HG03025 (cell line): Measurements from ENCODE around the gene TDG.
A peak's percentile ranks its signal among the peaks of the same experiment; 100 is the strongest.

Source experiments
- ATAC-seq: cut with Tn5 transposase; IDR thresholded peaks from one replicate; pipeline ENCODE4 v1.9.1; 2021; ENCODE audit warnings: mild to moderate bottlenecking, moderate library complexity; ENCODE audit not compliant: unreplicated experiment, low FRiP score

TDG gene

DNA sequence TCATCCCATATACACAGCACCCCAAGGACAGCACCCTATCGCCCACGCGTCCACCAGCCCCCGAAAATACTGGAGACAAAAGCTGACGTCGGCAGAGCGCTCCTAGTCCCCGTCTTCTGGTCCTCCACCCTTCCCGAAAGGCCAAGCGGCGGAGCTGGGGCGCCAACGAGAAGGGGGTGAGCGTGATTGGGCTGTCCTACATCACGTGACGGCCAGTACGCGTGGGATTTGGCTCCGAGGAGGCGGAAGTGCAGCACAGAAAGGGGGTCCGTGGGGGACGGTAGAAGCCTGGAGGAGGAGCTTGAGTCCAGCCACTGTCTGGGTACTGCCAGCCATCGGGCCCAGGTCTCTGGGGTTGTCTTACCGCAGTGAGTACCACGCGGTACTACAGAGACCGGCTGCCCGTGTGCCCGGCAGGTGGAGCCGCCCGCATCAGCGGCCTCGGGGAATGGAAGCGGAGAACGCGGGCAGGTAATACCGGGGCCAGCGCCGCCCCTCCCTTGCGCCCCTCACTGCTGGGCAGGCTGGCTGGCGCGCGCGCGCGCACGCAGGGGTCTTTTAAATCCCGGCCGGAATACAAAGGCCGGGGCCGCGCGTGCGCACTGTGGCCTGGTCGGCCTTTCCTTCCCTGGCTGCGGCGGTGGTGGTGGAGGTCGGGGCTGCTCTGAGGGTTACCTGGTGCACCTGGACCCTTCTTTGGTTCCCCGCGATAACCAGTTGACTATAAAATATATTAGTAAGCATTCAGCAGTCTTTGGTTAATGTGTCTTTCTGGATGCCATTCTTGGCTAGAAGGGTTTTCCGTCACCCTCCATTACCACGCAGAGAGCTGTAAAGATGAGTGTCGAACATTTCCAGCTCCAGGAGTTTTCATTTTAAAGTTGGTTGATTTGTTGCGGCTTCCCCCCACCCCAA lies at the start of gene TDG:
Gene TDG (plus strand): TSS at position 283 of the 915 bp plus-strand sequence. CDS start 166 bp downstream, at position 449.
- ATAC-seq = peak; percentile 91

DNA sequence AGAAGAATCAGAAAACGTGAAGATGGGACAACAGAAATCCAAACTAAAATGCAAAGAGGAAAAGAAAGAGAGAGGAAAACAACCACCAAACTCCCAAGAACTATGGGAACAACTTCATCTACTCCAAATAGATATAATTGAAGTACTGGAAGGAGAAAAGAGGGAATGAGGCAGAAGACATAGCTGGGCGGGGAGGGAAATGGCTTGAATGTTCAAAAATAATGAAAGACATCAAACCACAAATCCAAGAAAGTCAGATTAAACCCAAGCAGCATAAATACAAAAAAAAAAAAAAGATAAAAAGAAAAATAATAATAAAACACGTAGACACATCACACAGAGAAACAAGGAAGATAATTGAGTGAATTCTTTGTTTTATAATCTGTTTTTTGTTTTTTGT lies 47.8 kb upstream of the TDG start:
- no peak for ATAC-seq

- no peak for ATAC-seq
Measured at GRCh38 chr12:103924761-103925641, 40.7 kb upstream of the TDG start.

DNA sequence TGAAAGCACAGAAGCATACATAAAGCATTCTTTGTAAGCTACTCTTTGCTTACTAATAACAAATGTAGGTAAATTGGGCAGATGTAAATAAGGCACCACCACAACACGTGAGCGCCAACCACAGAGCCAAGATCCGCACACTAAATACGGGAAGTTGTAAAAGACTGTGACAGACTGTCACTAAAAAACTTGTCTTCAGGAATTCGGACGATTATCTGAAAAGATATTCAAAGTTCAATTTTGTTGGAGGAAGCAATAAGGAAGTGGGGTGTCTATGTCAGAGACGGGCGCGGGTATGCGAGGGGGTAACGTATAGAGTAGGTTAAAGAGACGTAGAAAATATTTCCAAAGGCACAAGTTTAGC lies 37.0 kb upstream of the TDG start:
- peak; percentile 24 for ATAC-seq

- ATAC-seq = peak; percentile 18
Measured at GRCh38 chr12:103929046-103929783, 36.5 kb upstream of the TDG start.

DNA sequence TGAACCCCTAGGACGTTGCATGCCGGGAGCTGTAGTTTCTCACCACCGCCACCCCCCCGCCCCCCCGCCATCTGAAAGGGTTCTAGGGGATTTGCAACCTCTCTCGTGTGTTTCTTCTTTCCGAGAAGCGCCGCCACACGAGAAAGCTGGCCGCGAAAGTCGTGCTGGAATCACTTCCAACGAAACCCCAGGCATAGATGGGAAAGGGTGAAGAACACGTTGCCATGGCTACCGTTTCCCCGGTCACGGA lies 36.0 kb upstream of the TDG start:
- no peak for ATAC-seq

DNA sequence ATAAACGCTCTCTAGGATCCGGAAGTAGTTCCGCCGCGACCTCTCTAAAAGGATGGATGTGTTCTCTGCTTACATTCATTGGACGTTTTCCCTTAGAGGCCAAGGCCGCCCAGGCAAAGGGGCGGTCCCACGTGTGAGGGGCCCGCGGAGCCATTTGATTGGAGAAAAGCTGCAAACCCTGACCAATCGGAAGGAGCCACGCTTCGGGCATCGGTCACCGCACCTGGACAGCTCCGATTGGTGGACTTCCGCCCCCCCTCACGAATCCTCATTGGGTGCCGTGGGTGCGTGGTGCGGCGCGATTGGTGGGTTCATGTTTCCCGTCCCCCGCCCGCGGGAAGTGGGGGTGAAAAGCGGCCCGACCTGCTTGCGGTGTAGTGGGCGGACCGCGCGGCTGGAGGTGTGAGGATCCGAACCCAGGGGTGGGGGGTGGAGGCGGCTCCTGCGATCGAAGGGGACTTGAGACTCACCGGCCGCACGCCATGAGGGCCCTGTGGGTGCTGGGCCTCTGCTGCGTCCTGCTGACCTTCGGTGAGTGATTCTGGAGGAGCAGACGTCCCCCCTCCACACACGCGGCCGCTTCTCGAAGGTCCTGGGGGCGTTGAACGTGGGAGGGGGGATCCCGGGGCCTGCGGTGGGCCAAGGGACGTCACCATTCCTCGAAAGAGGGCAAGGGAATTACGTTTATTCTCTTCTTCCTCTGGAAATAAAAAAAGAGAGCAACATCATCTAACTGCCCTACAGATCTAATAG lies 35.5 kb upstream of the TDG start, which contains the start of gene HSP90B1:
Gene HSP90B1 (plus strand): TSS at position 377 of the 753 bp plus-strand sequence. CDS start 106 bp downstream, at position 483.
- ATAC-seq = peak; percentile 59

GRCh38 chr12:103930787-103931735 lies 34.6 kb upstream of the TDG start:
- ATAC-seq = peak; percentile 1

DNA sequence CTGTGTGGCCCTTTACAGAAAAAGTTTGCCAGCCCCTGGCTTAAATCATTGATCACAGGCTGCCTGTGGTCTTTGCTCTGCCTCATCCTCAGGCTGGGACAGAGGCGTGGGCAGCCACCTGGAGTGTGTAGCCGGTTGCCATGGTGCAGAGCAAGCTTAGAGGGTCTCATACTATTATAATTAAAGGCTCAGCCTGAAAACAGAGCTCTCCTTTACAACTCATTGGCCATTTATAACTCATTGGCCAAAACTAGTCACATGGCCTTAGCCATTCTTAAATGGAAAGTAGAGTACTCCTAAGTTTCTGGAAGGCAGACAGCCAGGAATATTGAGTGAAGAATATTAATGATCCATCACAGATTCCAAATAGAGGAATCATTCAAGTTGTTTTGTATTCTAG lies 32.4 kb upstream of the TDG start:
- ATAC-seq = no peak

DNA sequence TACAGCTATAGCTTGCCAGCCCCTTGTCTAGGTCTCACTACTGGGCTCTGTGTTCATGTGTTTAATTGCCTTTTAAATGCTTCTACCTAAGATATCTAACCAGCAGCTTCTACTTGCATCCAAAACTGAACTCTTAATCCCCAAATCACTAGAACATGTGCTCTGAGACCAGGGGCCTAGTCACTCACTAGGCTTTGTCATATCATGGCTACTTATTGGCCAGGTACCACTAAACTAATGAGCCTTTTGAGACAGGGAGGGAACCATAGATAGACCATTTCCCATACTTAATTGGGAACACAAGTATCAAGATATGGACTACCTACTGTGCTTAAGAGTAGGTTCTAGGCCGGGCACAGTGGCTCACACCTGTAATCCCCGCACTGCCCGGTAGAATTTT lies 29.0 kb upstream of the TDG start:
- no peak for ATAC-seq

GRCh38 chr12:103944964-103945363 lies 20.7 kb upstream of the TDG start:
- ATAC-seq = no peak

DNA sequence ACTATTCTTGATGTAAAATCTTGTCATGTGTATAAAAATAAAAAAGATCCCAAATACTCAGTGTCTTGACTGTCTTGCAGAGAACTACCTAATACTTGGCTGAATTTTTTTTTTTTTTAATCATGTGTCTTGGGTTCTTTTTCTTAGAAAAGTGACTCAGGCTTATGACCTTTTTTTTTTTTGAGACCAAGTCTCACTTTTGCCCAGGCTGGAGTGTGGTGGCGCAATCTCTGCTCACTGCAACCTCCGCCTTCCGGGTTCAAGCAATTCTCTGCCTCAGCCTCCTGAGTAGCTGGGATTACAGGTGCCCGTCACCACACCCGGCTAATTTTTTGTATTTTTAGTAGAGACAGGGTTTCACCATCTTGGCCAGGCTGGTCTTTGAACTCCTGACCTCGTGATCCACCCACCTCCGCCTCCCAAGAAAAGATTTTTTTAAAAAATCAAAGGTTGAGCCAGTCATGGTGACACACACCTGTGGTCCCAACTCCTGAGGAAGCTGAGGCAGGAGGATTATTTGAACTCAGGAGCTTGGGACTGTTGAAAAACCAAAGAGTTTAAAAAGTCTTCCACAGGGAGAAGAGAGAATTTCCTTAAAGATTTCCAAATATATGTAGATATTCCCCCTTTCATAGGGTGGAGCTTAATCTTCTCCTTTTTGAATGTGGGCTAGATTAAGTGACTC lies 17.7 kb upstream of the TDG start:
- no peak for ATAC-seq

GRCh38 chr12:103948746-103949406 lies 16.8 kb upstream of the TDG start:
- no peak for ATAC-seq

GRCh38 chr12:103952497-103952896 lies 13.2 kb upstream of the TDG start:
- no peak for ATAC-seq

GRCh38 chr12:103955811-103956508 lies 9.7 kb upstream of the TDG start:
- no peak for ATAC-seq

GRCh38 chr12:103956509-103957027 lies 9.1 kb upstream of the TDG start:
- peak; percentile 28 for ATAC-seq

GRCh38 chr12:103957865-103958388 lies 7.7 kb upstream of the TDG start:
- ATAC-seq = no peak
